ENCODE measurements around the gene TSPAN9. TPM values are rescaled to one million over a fixed set of nuclear protein-coding genes. Genes with fewer than 3 reads are reported as not detected.

The TSPAN9 gene
- total RNA-seq, 1 experiment from 2014 or later = 9.6 TPM

DNA sequence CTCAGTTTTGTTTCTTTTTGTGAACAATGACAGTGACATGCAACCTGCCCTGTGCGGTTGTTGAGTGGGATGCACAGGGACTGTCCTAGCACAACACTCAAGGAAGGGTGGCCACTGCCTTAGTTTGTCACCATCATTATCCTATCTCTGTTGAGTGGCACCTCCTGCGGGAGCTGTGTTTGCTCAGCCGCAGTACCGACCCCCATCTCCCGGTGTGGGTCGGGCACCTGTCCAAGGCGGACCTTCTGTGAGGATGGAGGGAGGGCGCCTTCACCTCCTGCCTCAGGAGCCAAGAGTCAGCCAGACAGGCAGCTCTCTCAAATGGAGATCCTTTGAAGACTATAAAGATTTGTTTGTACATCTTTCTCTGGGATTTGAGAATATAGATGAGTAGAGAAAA, 142.1 kb downstream of the TSPAN9 start:
- CTCF ChIA-PET = no interaction called here
- no peak for DNase-seq
- Histone ChIP-seq H3K9me2 (ENCODE audit: insufficient read depth) (no peaks in the 10 kb centered on the region), H3K4me1 (replicated peaks; ENCODE audit: insufficient read depth) (peaks cover 6% of the 10 kb centered on the region; the same call in 1 of the 2 replicates), H3K27me3 (ENCODE audit: insufficient read depth, low read depth) (0 out of 2 replicates have a peak, but pooled peaks cover 10% of the 10 kb centered on the region), H3K27ac (no peak overlapping the region), H4K20me1 (ENCODE audit: insufficient read depth) (no peaks in the 10 kb centered on the region), H3K9me3 (ENCODE audit: insufficient read depth, low read depth) (no peaks in the 10 kb centered on the region), H3F3A (ENCODE audit: insufficient read depth, low read depth) (no peaks in the 10 kb centered on the region), H3K4me3 (no peak overlapping the region), H3K4me2 (no peak overlapping the region), H3K79me2 (ENCODE audit: low read depth) (no peaks in the 10 kb centered on the region), H3K36me3 (ENCODE audit: low read depth) (no peaks in the 10 kb centered on the region), H2AFZ (no peak overlapping the region)
- TF ChIP-seq, protein P1, sequence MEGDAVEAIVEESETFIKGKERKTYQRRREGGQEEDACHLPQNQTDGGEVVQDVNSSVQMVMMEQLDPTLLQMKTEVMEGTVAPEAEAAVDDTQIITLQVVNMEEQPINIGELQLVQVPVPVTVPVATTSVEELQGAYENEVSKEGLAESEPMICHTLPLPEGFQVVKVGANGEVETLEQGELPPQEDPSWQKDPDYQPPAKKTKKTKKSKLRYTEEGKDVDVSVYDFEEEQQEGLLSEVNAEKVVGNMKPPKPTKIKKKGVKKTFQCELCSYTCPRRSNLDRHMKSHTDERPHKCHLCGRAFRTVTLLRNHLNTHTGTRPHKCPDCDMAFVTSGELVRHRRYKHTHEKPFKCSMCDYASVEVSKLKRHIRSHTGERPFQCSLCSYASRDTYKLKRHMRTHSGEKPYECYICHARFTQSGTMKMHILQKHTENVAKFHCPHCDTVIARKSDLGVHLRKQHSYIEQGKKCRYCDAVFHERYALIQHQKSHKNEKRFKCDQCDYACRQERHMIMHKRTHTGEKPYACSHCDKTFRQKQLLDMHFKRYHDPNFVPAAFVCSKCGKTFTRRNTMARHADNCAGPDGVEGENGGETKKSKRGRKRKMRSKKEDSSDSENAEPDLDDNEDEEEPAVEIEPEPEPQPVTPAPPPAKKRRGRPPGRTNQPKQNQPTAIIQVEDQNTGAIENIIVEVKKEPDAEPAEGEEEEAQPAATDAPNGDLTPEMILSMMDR (conservative IDR thresholded peaks at IDR 0.05) = no peak
- TF ChIP-seq EZH2 (IDR thresholded peaks at IDR 0.05; ENCODE audit: low read depth) = no peak
- BruUV-seq (replicated peaks) = no TSS peak
- POLR2A ChIA-PET (ENCODE audit: unreplicated experiment) = no interaction called here
- intact Hi-C loops (cut with micrococcal nuclease; ENCODE audit: unreplicated experiment) = no loop called here

DNA sequence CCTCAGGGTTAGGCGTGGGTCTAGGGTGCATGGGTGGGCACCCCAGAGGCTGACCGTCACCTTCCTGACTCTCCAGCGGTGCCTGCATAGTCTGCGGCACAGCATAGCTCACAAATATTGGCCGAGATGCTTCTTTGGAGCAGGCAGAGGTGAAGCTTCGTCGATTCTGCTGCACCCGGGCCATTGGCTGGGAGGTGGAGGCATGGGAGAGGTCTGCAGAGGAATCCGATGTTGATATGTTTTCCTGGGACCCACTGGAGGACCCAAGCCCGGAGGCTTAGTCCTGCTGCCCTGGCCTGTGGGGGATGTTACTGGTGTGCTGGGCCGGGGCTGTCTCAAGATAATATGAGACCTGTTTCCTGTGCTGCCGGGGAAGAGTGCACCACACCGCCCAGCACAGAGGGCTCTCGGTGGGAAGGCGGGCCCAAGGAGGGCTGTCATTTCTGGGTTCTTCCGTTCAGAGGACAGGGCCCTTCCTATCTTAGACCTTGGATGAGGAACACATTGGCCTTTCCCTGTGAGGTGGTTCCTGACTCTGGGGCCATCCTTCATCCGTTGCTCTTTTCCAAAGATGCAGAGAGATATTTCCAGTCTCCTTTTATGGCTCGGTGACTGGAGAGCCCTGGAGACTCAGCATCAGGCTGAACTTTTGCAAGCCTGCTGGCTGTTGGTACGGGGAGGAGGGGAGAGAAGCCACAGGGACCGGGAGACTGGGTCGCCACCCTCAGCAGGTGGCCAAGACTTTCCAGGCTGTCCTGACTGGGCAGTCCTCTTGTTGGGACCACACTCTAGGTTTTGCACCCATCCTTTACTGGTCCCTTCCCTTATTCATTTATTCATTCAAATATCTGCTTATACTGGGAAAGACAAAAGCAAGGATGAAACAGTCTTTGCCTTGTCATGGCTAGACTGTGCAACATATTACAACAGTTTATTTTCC, 143.5 kb downstream of the TSPAN9 start:
- CTCF ChIA-PET = no interaction called here
- intact Hi-C loops (cut with micrococcal nuclease; ENCODE audit: unreplicated experiment) = no loop called here
- 0 out of 2 replicates have a peak, but pooled peaks cover 11% of the 10 kb centered on the region for H3K27me3 ChIP-seq (ENCODE audit: insufficient read depth, low read depth)
- H3K4me3 ChIP-seq = no peak overlapping the region
- H3K27ac ChIP-seq = no peak overlapping the region
- H3K9me2 ChIP-seq (ENCODE audit: insufficient read depth) = no peaks in the 10 kb centered on the region
- BruUV-seq (replicated peaks) = no TSS peak
- no peaks in the 10 kb centered on the region for H3F3A ChIP-seq (ENCODE audit: insufficient read depth, low read depth)
- H3K4me1 ChIP-seq (replicated peaks; ENCODE audit: insufficient read depth) = no peaks in the 10 kb centered on the region
- TF ChIP-seq, protein P1 (conservative IDR thresholded peaks at IDR 0.05) = no peak
- no peak for TF ChIP-seq EZH2 (IDR thresholded peaks at IDR 0.05; ENCODE audit: low read depth)
- no peaks in the 10 kb centered on the region for H4K20me1 ChIP-seq (ENCODE audit: insufficient read depth)
- no peak overlapping the region for H3K4me2 ChIP-seq
- no peaks in the 10 kb centered on the region for H3K9me3 ChIP-seq (ENCODE audit: insufficient read depth, low read depth)
- H3K79me2 ChIP-seq (ENCODE audit: low read depth) = no peaks in the 10 kb centered on the region
- H2AFZ ChIP-seq = no peak overlapping the region
- H3K36me3 ChIP-seq (ENCODE audit: low read depth) = no peaks in the 10 kb centered on the region
- POLR2A ChIA-PET (ENCODE audit: unreplicated experiment) = interaction anchor here (0.7 kb wide), 1 partner anchor 232 kb away, joined by 7 read pairs; no protein-coding TSS in a partner anchor
- DNase-seq = no peak

DNA sequence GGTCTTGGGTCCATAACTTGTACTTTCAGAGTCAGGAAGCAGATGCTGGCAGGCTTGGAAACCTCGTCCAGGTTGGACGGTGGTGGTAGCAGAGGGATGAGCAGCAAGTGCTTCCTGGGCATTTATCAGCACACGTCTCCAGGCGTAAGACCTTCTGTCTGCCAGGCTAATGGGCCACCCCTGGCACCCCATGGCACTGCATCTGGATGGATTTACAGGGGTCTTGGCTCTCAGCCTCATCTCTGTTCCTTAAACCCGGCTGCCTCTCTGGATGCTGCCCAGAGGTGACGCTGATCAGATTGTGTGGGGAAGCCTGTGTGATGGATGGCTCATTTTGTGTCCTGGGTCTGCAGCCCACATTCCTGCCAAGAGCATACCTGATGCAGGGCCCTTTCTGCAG, 145.1 kb downstream of the TSPAN9 start:
- no peak overlapping the region for H3K4me2 ChIP-seq
- TF ChIP-seq, protein P1 (conservative IDR thresholded peaks at IDR 0.05) = no peak
- TF ChIP-seq EZH2 (IDR thresholded peaks at IDR 0.05; ENCODE audit: low read depth) = no peak
- BruUV-seq (replicated peaks) = no TSS peak
- H3K4me1 ChIP-seq (replicated peaks; ENCODE audit: insufficient read depth) = no peaks in the 10 kb centered on the region
- 0 out of 2 replicates have a peak, but pooled peaks cover 11% of the 10 kb centered on the region for H3K27me3 ChIP-seq (ENCODE audit: insufficient read depth, low read depth)
- intact Hi-C loops (cut with micrococcal nuclease; ENCODE audit: unreplicated experiment) = no loop called here
- no peak overlapping the region for H3K27ac ChIP-seq
- no peak overlapping the region for H2AFZ ChIP-seq
- H3K36me3 ChIP-seq (ENCODE audit: low read depth) = no peaks in the 10 kb centered on the region
- H3F3A ChIP-seq (ENCODE audit: insufficient read depth, low read depth) = no peaks in the 10 kb centered on the region
- H4K20me1 ChIP-seq (ENCODE audit: insufficient read depth) = no peaks in the 10 kb centered on the region
- H3K4me3 ChIP-seq = no peak overlapping the region
- H3K9me3 ChIP-seq (ENCODE audit: insufficient read depth, low read depth) = no peaks in the 10 kb centered on the region
- H3K9me2 ChIP-seq (ENCODE audit: insufficient read depth) = no peaks in the 10 kb centered on the region
- ChIA-PET POLR2A (ENCODE audit: unreplicated experiment) (no interaction called here), CTCF (no interaction called here)
- no peak for DNase-seq
- no peaks in the 10 kb centered on the region for H3K79me2 ChIP-seq (ENCODE audit: low read depth)
